HCT116 (cell line): ENCODE measurements around the gene CPNE2. TPM values are rescaled to one million over a fixed set of nuclear protein-coding genes. Genes with fewer than 3 reads are reported as not detected.

Experiments used
- ATAC-seq: fragments of 200-7000 bp; cut with Tn5 transposase; 2 replicates; pipeline ENCODE4 v1.9.1; 2020; ENCODE audit warnings: mild to moderate bottlenecking, moderate library complexity
- BruUV-seq: library from RNA; stranded (reverse); fragments of 400-500 nt; replicated peaks from 2 replicates; lab custom pipeline; 2021; lab: Mats Ljungman, UMichigan
- CTCF ChIA-PET: fragments of 300-600 bp; sonication (Branson Sonifier 250); formaldehyde crosslinking; loops from one replicate; lab custom pipeline; 2021; ENCODE audit warnings: antibody characterized with exemption; lab: Charles Lee
- POLR2A ChIA-PET: fragments of 300-600, 350-600 bp; sonication (Branson Sonifier 250); formaldehyde crosslinking; loops from one replicate; lab custom pipeline; 2021; ENCODE audit warnings: antibody characterized with exemption; lab: Charles Lee
- RAD21 ChIA-PET, 2 experiments: fragments of 300-600 bp; sonication (Branson Sonifier 250); formaldehyde crosslinking; loops; one replicate each; lab custom pipeline; 2023; ENCODE audit warnings: low total read pairs in 2 of 2; ENCODE audit not compliant: uncharacterized antibody in 2 of 2, unreplicated experiment in 2 of 2, low non-redundant PET in 1 of 2; lab: Charles Lee
- DNase-seq: peaks from one replicate; pipeline ENCODE4 v3.0.0-alpha.2; 2010; ENCODE audit warnings: low read depth, low spot score
- H2AFZ ChIP-seq: fragments of 200-600 bp; shearing (Covaris generic), sonication (generic); 2 replicates; pipeline ENCODE4 v1.6.1; 2017; ENCODE audit warnings: low read depth, mixed run types, mixed read lengths, antibody characterized with exemption, low read length; ENCODE audit not compliant: poor library complexity, severe bottlenecking
- H3K27ac ChIP-seq: 2 replicates; pipeline ENCODE4 v1.5.1; 2012; ENCODE audit warnings: low read depth, low read length
- H3K27me3 ChIP-seq: fragments of 200-600 bp; sonication (generic); 2 replicates; pipeline ENCODE4 v1.6.1; 2016; ENCODE audit warnings: mixed run types, low read length, mixed read lengths; ENCODE audit not compliant: insufficient read depth
- H3K36me3 ChIP-seq, 2 experiments: fragments of 200-500 bp in 1 of 2; fragments of 200-600 bp in 1 of 2; sonication (Bioruptor generic) in 1 of 2; sonication (generic) in 1 of 2; 2 replicates each; pipeline versions ENCODE4 v1.5.1 to v1.6.1; 2014 to 2016; ENCODE audit warnings: low read length in 2 of 2, inconsistent platforms in 1 of 2, mixed read lengths in 1 of 2, mixed run types in 1 of 2; ENCODE audit not compliant: insufficient read depth in 2 of 2, control insufficient read depth in 1 of 2
- H3K4me1 ChIP-seq, 2 experiments: fragments of 200-600 bp in 1 of 2; sonication (generic) in 1 of 2; 2 replicates each; pipeline versions ENCODE4 v1.5.1 to v1.6.1; 2012 to 2017; ENCODE audit warnings: low read length in 2 of 2, inconsistent platforms in 1 of 2, mild to moderate bottlenecking in 1 of 2, mixed read lengths in 1 of 2, mixed run types in 1 of 2, moderate library complexity in 1 of 2; ENCODE audit not compliant: insufficient read depth in 2 of 2, control insufficient read depth in 1 of 2
- H3K4me2 ChIP-seq: fragments of 200-600 bp; sonication (generic); 2 replicates; pipeline ENCODE4 v1.6.1; 2017; ENCODE audit warnings: mixed run types, low read length, mixed read lengths
- H3K4me3 ChIP-seq, 2 experiments: fragments of 200-600 bp in 1 of 2; sonication (generic) in 1 of 2; replicated peaks in 1 of 2; 2 replicates each; pipeline ENCODE4 v1.5.1; 2011 to 2016; ENCODE audit warnings: low read length in 2 of 2, control low read depth in 1 of 2, low read depth in 1 of 2, mild to moderate bottlenecking in 1 of 2, mixed read lengths in 1 of 2, mixed run types in 1 of 2
- H3K79me2 ChIP-seq: fragments of 200-600 bp; sonication (generic); 2 replicates; pipeline ENCODE4 v1.6.1; 2017; ENCODE audit warnings: mild to moderate bottlenecking, mixed run types, low read length, moderate library complexity, mixed read lengths; ENCODE audit not compliant: insufficient read depth
- H3K9ac ChIP-seq: fragments of 200-600 bp; sonication (generic); 2 replicates; pipeline ENCODE4 v1.6.1; 2016; ENCODE audit warnings: low read length, mixed read lengths
- H3K9me2 ChIP-seq: fragments of 200-600 bp; sonication (generic), shearing (Covaris generic); 2 replicates; pipeline ENCODE4 v1.6.1; 2017; ENCODE audit warnings: mixed run types, mild to moderate bottlenecking, moderate library complexity; ENCODE audit not compliant: insufficient read depth
- H3K9me3 ChIP-seq, 2 experiments: fragments of 200-500 bp in 1 of 2; fragments of 200-600 bp in 1 of 2; sonication (Bioruptor generic) in 1 of 2; sonication (generic) in 1 of 2; 2 replicates each; pipeline ENCODE4 v1.6.1; 2014 to 2017; ENCODE audit warnings: low read length in 2 of 2, mixed read lengths in 2 of 2, inconsistent platforms in 1 of 2, low read depth in 1 of 2, mild to moderate bottlenecking in 1 of 2, mixed run types in 1 of 2, moderate library complexity in 1 of 2; ENCODE audit not compliant: control insufficient read depth in 1 of 2, insufficient read depth in 1 of 2
- H4K20me1 ChIP-seq: fragments of 200-600 bp; sonication (generic), shearing (Covaris generic); 2 replicates; pipeline ENCODE4 v1.6.1; 2017; ENCODE audit warnings: mixed run types, mild to moderate bottlenecking, moderate library complexity; ENCODE audit not compliant: insufficient read depth
- CBX3 ChIP-seq: IDR thresholded peaks from 2 replicates; pipeline ENCODE4 v1.6.1; 2012; ENCODE audit warnings: low read depth
- CTCF ChIP-seq, 3 experiments: fragments of 200-600 bp in 1 of 3; sonication (generic) in 1 of 3; IDR thresholded peaks in 2 of 3; conservative IDR thresholded peaks in 1 of 3; 2 replicates each; pipeline ENCODE4 v1.5.1; 2012 to 2017; ENCODE audit warnings: low read depth in 2 of 3, low read length in 2 of 3, antibody characterized with exemption in 1 of 3, borderline replicate concordance in 1 of 3, control low read depth in 1 of 3, mild to moderate bottlenecking in 1 of 3, mixed read lengths in 1 of 3, mixed run types in 1 of 3, moderate library complexity in 1 of 3; ENCODE audit not compliant: insufficient read depth in 1 of 3
- EGR1 ChIP-seq: IDR thresholded peaks from 2 replicates; pipeline ENCODE4 v1.6.1; 2012; ENCODE audit warnings: low read depth
- ELF1 ChIP-seq: IDR thresholded peaks from 2 replicates; pipeline ENCODE4 v1.6.1; 2012; ENCODE audit warnings: low read depth, borderline replicate concordance
- EZH2 ChIP-seq: fragments of 200-600 bp; sonication (generic); IDR thresholded peaks from 2 replicates; pipeline ENCODE4 v1.6.1; 2017; ENCODE audit warnings: antibody characterized with exemption, mixed run types
- SP1 ChIP-seq: IDR thresholded peaks from 2 replicates; pipeline ENCODE4 v1.6.1; 2012; ENCODE audit warnings: low read depth
- TCF7L2 ChIP-seq: IDR thresholded peaks from 2 replicates; pipeline ENCODE4 v1.7.0; 2011; ENCODE audit warnings: borderline replicate concordance, inconsistent platforms; ENCODE audit not compliant: insufficient read depth, insufficient read length; ENCODE audit errors: extremely low read depth
- YY1 ChIP-seq: IDR thresholded peaks from 2 replicates; pipeline ENCODE4 v1.6.1; 2011; ENCODE audit warnings: low read length, low read depth, moderate library complexity, mild to moderate bottlenecking; ENCODE audit not compliant: insufficient replicate concordance; ENCODE audit errors: extremely low read depth
- ZNF274 ChIP-seq: fragments of 200-500 bp; sonication (Bioruptor generic); IDR thresholded peaks from 2 replicates; pipeline ENCODE4 v1.6.1; 2014; ENCODE audit warnings: mild to moderate bottlenecking, low read depth, low read length, inconsistent platforms
- intact Hi-C: fragments of 100-400 bp; cut with micrococcal nuclease; formaldehyde crosslinking; loops from 2 replicates; pipeline ENCODE4 v1.10.0; 2022
- total RNA-seq: library from RNA; stranded (reverse); gene quantifications from one replicate; pipeline ENCODE4 v1.2.1, GENCODE V29; 2021; ENCODE audit not compliant: unreplicated experiment
- TF ChIP-seq, protein P1 (sequence below): IDR thresholded peaks from 2 replicates; pipeline ENCODE4 v1.6.1; 2012

The CPNE2 gene
- total RNA-seq, 1 experiment from 2014 or later = 31.2 TPM

GRCh38 chr16:57102888-57103851 is 10.8 kb downstream of the CPNE2 start:
- no peak overlapping the region for H3K27ac ChIP-seq
- intact Hi-C loops = no loop called here
- no peaks in the 10 kb centered on the region for H3K27me3 ChIP-seq
- no peaks in the 10 kb centered on the region for H4K20me1 ChIP-seq
- ChIA-PET RAD21 (no interaction called here), CTCF (interaction anchor here (1.1 kb wide), 1 partner anchor 12 kb away, joined by 4 read pairs; no protein-coding TSS in a partner anchor), POLR2A (no interaction called here)
- no peaks in the 10 kb centered on the region for H3K36me3 ChIP-seq
- no peak overlapping the region for H3K4me3 ChIP-seq
- H3K4me2 ChIP-seq = no peak overlapping the region
- DNase-seq (no peak), ATAC-seq (no peak)
- H3K9me2 ChIP-seq = no peaks in the 10 kb centered on the region
- no peak overlapping the region for H3K9ac ChIP-seq
- H3K79me2 ChIP-seq = peaks cover 5% of the 10 kb centered on the region; the same call in 1 of the 2 replicates
- peaks cover 9 to 46% of the 10 kb centered on the region in 2 experiments for H3K4me1 ChIP-seq
- no TSS peak for BruUV-seq
- no peak for TF ChIP-seq CTCF (IDR thresholded peaks at IDR 0.05 in 2 of 3, conservative IDR thresholded peaks at IDR 0.05 in 1 of 3; ENCODE audit: borderline replicate concordance in 1 of 3, insufficient read depth in 1 of 3, low read depth in 2 of 3, low read length in 2 of 3)
- TF ChIP-seq TCF7L2 = no peak
- no peak for TF ChIP-seq YY1
- TF ChIP-seq EGR1 = no peak
- TF ChIP-seq SP1 = no peak
- TF ChIP-seq, protein P1, sequence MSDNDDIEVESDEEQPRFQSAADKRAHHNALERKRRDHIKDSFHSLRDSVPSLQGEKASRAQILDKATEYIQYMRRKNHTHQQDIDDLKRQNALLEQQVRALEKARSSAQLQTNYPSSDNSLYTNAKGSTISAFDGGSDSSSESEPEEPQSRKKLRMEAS = no peak
- TF ChIP-seq ZNF274 = no peak
- no peak for TF ChIP-seq ELF1
- no peak for TF ChIP-seq EZH2
- TF ChIP-seq CBX3 = no peak
- TF ChIP-seq, all 23 proteins: peak for 0
- no peaks in the 10 kb centered on the region for H3K9me3 ChIP-seq
- H2AFZ ChIP-seq = no peak overlapping the region
